Stimulated activated CD4-positive, alpha-beta T cell treated with anti-CD3 and anti-CD28 coated beads, Interleukin-2, amount 100 ng/mL, for 24 hours (primary cell): ENCODE data around the gene UBASH3A.

Experiments
- DNase-seq, 2 donors: peaks; one replicate each; pipeline ENCODE4 v3.0.0-alpha.2; 2020

The UBASH3A gene

DNA sequence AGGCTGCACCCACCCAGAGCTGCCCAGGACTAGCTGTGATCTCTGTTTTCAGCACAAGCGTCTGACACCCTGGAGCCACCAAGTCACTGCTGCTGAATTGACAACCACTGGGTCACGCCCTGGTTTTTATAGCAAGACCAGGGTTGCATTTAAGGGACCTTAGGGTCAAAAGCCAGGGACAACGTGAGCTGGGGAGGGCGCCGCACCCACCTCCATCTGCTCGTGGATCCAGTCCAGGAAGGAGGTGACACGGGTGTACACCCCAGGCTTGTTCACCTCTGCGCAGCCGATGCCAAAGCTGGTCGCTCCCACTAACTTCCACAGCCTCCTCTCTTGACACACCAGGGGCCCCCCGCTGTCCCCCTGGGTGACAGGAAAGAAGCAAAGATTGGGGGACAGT, 28.2 kb upstream of the UBASH3A start:
- no peak for DNase-seq

DNA sequence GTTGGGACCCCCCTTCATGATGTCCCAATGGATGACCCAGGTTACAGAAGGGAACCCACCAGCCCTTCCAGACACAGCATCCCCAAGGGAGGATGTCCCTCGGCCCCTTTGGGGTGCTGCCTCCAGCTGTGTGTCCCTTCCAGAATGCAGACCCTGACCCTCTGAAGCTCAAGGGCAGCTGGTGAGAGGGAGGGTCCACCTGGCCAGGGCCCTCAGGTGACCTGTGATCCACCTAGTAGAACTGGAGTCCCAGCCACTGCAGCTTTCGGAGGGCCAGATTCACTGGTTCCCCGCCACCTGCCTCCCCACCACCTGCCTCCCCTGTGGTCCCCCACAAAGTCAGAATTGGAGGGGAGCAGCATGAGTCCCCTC, 27.8 kb upstream of the UBASH3A start:
- no peak for DNase-seq

DNA sequence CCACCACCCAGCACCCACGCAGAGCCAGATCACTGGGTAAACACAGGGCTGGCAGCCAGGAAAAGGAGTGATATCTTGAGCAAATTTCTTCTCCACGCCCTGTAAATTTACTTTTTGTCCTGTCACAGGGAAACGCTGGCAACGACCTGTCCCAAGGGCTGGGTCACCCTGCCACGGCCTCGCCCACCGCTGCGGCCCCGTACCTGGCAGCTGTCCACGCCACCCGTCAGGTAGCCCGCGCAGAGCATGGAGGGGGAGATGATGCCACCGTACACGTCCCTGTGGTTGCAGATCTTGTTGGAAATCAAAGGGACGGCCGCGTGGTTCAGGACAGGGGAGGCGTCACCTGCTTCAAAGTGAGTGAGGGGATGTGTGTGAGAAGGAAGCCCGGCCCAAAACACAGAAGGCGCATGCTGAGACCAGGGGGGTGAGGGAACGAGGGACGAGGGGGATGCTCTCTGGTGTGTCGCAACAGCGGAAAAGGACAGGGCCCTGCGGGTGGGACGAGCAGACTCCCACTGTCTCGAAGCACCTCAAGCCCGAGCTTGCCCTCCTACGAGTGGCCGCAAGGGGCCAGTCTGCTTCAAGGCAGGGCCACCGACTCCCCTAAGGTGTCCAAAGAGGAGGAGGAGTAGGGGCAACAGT, 27.2 kb upstream of the UBASH3A start:
- no peak for DNase-seq

DNA sequence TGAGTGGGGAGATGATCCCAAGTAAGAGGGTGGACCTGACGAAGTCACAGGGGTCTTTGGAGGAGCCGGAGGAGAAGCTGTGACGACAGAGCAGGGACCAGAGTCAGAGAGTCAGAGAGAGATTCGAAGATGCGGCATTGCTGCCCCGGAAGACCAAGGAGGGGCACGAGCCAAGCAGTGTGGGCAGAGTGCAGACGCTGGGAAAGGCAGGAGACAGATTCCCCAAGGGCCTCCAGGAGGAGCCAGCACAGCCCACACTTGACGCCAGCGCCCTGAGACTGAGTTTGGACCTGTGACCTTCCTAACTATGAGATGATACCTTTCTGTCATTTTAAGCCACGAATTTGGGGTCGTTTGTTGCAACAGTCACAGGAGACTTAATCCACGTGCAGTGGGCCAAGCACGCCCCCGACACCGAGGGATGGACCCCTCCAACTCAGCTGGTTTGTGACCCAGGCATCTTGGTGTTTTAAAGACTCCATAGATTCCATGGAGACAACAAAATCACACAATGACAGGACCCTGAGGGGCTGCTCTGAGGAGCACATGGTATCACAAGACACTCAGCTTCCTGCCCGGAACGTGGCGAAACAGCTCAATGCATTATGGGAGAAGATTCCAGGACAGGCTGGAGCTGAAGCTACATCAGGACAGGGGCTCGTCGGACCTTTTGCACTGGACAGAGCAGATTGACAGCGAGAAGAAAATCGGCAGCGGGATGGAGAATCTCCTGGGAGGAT, 26.3 kb upstream of the UBASH3A start:
- DNase-seq: no peak

DNA sequence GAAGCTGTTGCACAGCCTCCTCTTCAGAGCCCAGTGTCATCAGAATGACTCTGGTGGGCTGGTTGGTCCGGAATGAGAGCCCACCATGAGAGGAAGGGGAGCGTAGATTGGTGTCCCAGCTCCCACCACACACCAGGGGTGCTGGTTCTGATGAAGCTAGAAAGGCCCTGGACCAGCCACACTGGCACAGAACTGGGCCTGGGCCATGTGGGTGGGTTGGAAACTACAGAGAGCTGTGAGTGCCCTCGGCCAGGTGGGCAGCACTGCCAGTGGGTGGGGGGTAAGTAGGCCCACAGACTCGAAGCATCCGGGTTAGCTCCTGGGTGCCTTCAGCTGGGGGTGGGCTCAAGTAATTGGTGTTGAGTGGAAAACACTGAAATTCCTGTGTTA, 25.8 kb upstream of the UBASH3A start:
- no peak for DNase-seq

DNA sequence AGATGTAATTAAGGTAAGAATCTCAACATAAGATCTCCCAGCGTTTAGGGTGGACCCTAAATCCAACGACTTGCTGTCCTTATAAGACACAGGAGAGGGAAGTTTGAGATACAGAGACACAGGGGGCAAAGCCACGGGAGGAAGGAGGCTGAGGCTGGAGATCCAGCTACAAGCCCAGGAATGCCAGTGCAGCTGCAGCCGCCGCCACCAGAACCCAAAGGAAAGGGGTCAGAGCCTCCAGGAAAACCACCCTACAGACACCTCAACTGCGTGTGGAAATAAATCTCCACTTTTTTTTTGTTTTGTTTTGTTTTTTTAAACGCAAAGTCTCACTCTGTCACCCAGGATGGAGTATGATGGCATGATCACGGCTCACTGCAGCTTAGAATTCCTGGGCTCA, 25.3 kb upstream of the UBASH3A start:
- no peak for DNase-seq

DNA sequence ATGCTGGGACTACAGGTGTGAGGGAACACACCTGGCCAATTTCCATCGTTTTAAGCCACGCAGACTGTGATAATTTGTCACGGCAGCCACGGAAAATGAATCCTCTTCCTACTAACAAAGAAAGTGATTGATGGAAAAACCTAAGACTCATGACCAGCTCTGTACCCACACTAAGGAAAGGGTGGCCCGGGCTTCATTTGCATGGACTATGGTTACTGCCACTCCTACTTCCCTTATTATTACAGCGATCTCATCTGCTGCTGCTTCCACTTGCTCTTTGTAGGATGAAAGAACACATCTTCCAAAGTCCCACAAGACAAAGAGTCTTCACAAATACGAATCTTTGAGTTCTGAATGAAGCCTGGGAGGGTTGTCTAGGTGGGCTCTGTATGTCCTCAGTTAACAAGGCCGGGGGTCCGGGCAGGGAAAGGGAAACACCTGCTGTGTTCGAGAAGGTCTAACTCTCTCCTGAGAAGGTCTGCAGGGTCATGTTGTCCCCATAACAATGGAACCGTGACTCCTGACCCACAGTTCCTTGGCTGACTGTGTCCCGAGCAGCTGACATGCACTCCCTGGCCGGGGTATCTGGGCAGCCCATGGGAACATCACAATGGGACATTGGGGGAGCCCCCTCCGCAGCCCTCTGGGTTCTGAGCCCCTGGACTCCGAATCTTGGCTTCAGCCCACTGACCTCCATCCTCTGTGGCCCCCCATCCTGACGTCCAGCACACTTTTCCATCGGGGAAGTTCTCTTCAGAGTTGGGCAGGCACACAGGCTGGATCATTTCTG, 24.1 kb upstream of the UBASH3A start:
- no peak for DNase-seq

DNA sequence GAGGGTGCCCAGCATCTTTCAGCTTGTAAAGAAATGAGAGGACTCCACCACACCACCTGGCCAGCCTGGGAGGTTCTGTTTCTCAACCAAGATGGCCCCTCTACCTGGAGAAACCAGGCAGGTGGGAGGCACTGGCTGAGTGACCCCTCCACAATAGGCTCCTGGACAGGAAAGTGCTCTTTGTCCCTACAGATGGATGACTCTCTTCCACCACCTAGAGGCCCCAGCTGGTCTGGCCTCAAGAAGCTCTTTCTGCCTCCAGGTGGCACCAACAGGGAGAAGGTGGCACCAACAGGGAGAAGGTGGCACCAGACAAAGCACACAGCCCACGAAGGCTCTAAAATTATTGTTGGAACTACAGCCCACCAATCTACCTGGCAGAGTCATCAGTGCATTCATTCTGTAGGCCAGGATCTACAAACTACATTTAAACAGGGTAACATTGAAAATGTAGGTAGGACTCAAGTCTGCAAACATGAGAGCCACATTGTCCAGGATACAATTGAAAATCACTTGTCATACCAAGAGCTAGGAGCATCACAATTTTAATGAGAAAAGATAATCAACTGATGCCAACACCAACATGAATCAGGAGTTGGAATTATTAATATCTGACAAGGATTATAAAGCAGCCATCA, 22.2 kb upstream of the UBASH3A start:
- peak; percentile 34 to 37 for DNase-seq

DNA sequence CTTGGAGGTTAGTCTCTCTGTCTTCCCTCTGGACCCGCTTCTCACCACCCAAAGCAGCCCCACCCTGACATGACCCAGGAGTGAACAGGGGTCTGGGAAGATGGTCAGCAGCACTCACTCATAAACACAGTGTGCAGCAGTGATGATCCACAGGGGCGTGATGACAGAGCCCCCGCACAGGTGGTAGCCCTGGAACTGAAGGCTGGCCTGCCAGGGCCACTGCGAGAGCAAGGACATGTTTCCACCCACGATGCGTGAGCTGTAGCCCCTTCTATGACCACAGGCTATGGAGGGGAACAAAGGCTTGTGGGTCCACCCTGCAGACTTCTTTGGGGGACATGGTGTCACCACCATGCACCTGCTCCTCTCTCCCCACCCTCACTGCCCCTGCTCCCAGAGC, 20.8 kb upstream of the UBASH3A start:
- DNase-seq: no peak

DNA sequence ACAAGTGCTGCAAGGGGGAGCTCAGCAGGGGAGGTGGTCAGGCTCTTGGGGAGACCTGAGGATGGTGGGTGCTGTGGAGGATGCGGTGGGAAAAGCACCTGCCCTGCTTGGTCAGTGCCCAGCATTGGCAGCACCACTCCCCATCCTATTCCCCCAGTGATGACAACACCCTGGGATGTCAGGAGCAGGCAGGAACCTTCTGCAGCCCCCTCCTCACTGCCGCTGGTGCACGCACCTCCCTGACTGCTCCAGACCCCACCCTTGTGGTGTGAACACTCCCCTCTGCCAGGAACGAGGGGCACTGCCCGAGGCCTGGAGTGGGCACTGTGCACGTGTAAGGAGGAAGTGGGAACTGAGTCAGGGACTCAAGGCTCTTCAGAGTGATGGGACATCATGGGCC, 20.4 kb upstream of the UBASH3A start:
- DNase-seq: no peak

DNA sequence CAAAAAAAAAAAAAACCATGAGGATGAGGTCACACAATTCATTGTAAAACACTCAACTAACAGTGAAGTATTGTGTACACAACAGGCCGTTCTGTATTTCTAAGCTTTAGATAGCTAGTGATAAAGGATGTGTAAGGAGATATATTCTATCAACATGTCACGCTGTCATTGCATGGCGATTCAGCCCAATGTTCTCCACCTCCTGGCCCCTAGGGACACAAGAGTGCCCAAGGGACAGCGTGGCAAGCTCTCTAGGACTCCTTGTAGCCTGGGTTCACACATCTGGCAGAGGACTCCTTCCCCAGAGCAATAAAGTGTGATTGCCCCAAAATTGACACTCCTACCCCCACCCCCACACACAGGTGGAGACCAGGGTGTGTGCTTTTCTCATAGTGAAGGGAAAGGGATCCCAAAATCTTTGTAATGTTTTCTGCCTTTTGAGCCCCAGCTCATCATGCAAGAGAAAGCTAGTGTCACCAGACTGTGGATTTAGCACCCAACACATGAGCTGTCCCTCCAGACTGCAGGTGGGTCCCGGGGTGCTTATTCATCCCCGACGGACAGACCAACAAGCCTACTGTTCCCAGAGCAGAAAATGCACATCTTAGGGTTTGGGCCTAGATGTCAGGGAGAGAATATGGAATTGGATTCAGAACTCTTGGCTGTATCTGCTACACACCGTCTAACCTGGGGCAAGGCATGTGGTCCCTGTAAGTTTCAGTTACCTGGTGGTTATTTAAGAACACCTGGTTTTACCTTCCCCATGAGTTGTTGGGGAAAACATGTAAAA, 19.4 kb upstream of the UBASH3A start:
- DNase-seq: no peak

DNA sequence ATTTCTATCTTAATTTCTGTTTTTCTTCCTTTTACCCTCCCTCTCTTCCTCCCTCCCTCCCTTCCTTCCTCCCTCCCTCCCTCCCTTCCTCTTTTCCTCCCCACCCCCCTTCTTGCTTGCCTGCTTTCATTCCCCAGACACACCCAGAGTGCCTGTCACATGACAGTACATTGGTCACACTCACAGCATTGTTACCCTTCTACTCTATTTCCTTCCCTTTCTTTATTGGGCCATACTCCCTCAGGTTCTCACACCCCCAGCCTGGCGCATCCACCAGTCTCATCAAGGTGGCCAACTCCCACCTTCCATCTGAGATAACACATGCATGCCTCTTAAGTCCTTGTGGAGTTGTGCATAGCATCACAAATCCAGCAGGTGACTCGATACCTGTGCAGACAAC, 18.7 kb upstream of the UBASH3A start:
- DNase-seq: no peak

DNA sequence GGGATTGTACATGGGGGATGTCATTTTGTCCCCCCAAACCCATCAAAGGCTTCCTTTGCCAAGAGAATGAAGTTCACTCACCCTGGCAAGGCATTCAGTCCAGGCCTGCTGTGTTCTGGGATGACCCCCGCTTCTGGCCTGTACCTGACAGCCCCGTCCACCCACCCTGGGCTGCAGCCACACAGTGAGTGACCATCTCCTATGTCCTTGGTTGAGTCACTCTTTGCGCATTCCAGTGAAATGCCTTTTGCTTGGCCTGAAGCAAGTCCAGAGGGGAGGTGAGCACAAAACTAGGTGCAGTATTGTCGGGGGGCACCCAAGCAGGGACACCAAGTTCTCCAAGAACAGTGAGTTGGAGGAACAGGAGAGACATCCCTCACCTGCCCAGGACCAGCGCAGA, 18.1 kb upstream of the UBASH3A start:
- no peak for DNase-seq

DNA sequence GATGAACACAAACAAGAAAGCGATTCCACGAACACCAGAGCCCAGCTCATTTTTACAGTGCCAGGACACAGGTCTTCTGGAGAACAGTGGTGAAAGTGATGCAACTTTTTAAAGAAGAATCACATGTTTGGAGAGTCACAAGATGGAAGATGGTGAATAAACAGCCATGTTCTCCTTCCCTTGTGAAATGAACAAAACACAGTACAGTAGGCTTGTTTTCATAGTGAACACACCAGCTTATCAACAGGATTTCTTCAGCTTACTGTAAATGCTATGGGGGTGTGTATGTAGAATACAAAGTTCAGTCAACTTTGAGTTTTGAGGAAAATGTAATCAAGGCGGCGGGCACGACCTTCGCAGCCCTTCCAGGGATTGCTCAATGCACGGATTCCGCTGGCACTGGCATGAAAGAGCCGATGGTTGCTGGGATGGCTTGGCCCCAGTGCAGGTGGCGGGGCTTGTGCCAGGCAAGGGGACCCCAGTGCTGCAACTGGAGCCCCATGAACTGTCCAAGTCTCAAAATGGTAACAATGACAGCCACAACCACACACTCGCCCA, 17.6 kb upstream of the UBASH3A start:
- no peak for DNase-seq

DNA sequence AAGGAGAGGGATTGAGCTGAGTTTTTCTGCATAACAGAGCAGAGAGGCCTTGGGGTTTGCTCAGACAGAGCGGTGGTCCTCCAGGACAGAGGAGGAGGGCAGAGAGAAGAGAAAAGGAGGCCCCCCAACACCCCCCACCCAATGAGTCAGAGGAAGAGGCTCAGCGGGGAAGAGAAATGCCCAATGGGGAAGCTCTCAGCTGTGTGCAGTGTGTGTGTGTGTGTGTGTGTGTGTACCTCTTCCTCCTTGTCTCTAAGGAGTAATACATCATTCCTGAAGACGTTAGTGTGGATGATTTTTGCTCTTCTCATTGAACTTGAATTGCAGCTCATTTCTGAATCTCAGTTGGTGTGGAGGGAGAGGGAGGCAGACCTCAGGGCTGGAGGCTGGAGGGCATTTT, 16.5 kb upstream of the UBASH3A start:
- DNase-seq: no peak

DNA sequence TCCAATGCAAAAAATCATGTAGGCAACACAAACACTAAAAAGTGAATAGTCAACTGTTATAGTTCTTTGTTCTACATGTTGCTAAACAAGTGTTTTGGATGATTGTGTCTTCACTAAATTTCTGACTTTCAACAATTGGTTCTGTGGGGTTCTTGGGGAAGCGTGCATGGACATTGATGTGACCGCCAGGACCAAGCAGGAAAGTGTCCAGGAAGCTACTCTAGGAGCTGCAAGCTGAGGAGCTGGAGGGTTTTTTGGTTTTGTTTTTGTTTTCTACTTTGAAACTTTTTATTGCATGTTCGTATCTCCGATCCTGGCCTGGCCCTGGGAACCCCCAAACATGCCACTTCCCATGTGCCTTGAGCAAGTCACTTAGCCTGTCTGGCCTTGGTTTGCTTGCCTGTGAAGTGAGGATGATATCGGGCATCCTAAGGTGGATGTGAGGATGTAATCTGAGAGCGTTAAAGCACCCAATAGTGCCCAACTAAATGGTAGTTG, 15.8 kb upstream of the UBASH3A start:
- DNase-seq: no peak

DNA sequence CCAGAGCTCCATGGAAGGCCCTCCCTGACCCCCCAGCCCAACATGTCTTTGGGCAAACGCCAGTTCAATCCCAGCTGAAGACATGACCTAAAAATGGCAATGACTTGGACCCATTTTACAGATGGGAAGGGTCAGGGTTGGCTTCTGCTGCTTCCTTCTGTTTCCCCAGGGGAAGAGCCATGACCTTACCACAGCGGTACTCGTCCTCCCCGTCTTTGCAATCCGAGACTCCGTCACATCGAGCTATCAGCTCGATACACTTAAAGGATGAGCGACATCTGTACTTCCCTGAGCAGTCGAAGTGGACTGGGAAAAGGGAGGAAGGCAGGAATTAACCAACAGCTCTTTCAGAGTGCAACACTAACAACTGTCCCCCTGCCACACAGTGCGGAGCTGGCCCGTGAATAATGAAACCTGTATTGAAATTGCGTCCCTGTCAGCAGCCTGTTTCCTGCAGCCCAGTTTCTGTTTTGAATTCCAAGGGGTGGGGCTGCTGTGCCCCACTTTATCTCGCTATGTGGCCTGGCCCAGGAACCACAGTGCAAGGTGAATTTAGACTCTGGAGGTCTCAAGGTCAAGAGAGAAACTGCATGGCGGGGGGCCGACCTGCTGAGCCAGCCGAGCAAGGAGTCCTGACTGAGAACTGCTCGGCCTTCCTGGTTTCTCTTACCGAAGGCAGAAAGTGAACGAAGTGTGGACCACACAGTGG, 14.8 kb upstream of the UBASH3A start:
- DNase-seq: no peak

DNA sequence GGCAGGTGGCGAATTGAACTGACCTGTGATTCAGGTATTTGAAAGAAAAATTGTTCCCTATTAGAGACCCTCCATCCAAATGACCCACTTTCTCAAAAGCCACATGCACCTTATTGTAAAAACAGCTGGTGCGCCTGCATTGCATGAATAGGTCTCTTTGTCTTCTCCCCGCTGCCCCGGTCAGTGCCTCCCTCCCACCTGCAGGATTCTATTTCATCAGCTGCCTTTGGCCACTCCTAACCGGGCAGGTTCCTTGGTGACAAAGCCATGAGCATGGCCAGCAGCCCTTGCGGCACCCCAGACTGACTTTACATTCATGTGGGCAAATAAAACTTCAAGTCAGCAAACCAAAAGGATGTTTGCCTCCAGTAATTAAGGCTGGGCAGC, 14.3 kb upstream of the UBASH3A start:
- no peak for DNase-seq

DNA sequence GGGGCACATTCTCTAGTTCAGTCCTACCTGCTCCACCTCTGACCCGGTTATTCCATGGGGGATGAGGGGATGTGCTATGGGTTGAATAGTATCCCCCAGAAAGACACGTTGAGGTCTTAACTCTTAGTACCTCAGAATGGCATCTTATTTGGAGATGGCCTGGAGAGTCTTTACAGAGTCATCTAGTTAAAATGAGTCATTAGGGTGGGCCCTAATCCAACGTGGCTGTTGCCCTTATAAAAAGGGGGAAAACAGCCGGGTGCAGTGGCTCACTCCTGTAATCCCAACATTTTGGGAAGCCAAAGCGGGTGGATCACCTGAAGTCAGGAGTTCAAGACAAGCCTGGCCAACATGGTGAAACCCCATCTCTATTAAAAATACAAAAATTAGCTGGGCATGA, 13.5 kb upstream of the UBASH3A start:
- DNase-seq: no peak

DNA sequence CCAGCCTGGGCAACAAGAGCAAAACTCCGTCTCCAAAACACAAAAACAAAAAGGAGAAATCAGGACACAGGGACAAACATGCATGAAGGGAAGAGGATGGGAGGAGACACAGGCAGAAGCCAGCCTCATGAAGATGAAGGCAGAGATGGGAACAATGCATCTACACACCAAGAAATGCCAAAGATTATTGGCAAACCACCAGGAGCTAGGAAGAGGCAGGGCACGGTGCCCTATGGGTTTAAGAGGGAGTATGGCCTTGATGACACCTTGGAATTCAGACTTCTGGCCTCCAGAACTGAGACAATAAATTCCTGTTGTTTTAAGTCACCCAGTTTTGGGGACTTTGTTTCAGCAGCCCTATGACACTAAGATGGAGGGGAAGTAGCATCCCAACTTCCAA, 13.0 kb upstream of the UBASH3A start:
- DNase-seq: no peak

DNA sequence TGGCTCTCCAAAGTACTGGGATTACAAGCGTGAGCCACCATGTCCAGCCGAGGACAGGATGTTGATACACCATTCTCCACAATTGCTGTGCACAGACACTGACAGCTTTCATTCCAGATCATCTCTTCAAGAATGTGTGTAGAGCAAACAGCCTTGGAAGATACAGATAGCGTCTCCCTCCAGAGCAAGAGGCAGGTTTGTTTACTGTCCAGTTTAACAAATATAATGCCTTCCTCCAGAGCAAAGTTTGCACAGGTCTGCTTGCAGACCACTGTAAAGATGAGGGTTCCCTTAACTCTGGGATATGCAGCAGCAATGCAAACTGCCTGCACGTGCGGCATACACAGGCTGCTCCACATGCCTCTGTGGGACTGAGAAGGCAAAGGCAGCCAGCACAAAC, 12.4 kb upstream of the UBASH3A start:
- no peak for DNase-seq
